GM20000 (cell line): Measurements from ENCODE around the gene ZCRB1.
"Not testable (repeated sequence)": the region's sequence is repeated elsewhere in the genome, so short reads cannot be mapped to it uniquely, and the experiment has no call there.

Experiments
- DNase-seq: peaks from one replicate; pipeline ENCODE4 v3.0.0; 2012; ENCODE audit warnings: low spot score
- TF ChIP-seq, protein P1 (sequence below): IDR thresholded peaks from 2 replicates; pipeline ENCODE4 v1.5.1; 2012; ENCODE audit warnings: mild to moderate bottlenecking, control low read depth; ENCODE audit errors: extremely low read depth, missing control alignments

ZCRB1 gene

GRCh38 chr12:42361909-42362646, 36.2 kb upstream of the ZCRB1 start:
- no peak for DNase-seq
- TF ChIP-seq, protein P1, sequence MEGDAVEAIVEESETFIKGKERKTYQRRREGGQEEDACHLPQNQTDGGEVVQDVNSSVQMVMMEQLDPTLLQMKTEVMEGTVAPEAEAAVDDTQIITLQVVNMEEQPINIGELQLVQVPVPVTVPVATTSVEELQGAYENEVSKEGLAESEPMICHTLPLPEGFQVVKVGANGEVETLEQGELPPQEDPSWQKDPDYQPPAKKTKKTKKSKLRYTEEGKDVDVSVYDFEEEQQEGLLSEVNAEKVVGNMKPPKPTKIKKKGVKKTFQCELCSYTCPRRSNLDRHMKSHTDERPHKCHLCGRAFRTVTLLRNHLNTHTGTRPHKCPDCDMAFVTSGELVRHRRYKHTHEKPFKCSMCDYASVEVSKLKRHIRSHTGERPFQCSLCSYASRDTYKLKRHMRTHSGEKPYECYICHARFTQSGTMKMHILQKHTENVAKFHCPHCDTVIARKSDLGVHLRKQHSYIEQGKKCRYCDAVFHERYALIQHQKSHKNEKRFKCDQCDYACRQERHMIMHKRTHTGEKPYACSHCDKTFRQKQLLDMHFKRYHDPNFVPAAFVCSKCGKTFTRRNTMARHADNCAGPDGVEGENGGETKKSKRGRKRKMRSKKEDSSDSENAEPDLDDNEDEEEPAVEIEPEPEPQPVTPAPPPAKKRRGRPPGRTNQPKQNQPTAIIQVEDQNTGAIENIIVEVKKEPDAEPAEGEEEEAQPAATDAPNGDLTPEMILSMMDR, result no peak

GRCh38 chr12:42360747-42361403, 35.0 kb upstream of the ZCRB1 start:
- peak; percentile 33 for DNase-seq

DNA sequence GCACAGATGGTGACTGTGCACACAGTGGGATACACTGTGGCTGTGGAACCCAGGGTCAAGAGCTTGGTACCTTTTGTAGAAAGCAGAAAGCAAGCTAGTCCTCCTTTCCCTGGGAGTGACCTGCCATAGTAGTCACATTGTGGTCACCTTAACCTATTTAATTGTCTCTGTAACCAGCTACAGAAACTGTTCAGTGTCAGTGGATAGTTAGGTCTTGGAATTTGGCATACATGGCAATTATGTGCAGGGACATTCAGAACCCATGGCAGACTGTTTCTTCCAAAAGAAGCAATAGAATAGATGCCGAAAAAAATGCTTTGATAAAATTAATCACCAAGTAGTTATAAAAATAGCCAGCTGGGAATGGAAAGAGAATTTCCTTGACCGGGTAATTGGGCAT, 30.4 kb upstream of the ZCRB1 start:
- TF ChIP-seq, protein P1, result no peak
- no peak for DNase-seq

More at GRCh38 chr12:42360747-42361403, 35.0 kb upstream of the ZCRB1 start:
- TF ChIP-seq, protein P1, result no peak

- DNase-seq, result not testable (repeated sequence)
Observed at GRCh38 chr12:42350021-42350407, 24.1 kb upstream of the ZCRB1 start.

- not testable (repeated sequence) for DNase-seq
Observed at GRCh38 chr12:42349119-42350020, 23.5 kb upstream of the ZCRB1 start.

DNA sequence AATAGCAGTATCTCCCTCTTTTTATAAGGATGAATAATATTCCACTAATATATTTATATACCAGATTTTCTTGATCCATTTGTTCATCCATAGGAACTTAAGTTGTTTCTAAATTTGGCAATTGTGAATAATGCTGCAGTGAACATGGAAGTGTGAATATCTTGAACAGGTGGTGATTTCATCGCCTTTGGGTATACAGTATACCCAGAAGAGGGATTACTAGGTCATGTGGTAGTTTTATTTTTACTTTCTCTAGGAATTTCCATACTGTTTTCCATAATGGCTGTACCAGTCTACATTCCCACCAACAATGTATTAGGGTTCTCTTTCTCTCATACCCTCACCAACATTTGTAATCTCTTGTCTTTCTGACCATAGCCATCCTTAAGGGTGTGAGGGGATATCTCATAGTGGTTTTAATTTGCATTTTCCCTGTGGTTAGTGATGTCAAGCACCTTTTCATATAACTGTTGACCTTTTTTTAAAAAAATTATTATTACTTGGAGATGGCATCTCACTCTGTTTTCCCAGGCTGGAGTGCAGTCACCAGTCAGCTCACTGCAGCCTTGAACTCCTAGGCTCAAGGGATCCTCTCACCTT, 20.6 kb upstream of the ZCRB1 start:
- no peak for DNase-seq
- TF ChIP-seq, protein P1, result no peak

DNA sequence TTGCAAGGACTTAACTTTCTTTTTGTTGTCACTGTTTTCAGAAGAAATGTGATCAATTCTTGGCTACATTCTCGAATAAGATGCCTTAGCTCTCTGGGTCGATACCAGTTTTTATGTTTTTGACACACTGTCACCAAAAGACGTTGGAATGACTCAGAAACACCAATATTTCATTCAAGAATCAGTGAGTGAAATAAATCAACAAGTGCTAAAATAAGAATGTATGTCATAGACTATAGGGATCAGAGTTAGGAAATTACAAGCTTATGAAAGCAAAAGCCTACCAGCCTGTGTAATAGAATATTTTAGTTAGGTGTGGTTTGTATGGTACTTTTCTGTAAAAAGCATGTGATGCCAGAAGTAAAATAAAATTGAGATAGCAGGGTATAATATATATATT, 17.8 kb upstream of the ZCRB1 start:
- TF ChIP-seq, protein P1, result no peak
- no peak for DNase-seq

GRCh38 chr12:42342028-42342427, 16.1 kb upstream of the ZCRB1 start:
- no peak for DNase-seq
- TF ChIP-seq, protein P1, result no peak
